ENCODE data around the gene ZNF697. TPM values are rescaled to one million over a fixed set of nuclear protein-coding genes. Genes with fewer than 3 reads are reported as not detected.

The ZNF697 gene
- total and polyA plus RNA-seq, 9 of the 15 experiments (the other 6 are each of a cell fraction or from before 2014, with no cell fraction given): 2.1 to 13.6 (median 8.3) TPM

DNA sequence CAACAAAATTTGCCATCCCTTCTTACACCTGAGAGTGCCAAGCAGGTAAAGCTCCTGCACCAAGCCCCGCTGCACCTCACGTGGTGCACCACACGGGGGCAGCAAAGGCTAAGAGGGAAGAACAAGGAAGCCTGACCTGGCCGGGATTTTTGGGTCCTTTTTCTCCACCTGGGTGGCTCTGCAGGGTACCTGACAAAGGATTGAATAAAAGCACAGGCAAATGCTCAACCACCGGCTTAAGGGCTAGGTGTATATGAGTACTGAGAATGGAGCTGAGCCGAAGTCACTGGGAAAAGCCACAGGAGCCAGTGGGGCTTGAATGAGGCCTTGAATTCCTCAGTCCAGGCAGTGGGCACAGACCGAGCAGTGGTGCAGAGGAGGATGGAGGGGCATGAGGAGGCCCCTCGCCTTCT lies 36.4 kb downstream of the ZNF697 start (continued):
- TF ChIP-seq, protein P1, sequence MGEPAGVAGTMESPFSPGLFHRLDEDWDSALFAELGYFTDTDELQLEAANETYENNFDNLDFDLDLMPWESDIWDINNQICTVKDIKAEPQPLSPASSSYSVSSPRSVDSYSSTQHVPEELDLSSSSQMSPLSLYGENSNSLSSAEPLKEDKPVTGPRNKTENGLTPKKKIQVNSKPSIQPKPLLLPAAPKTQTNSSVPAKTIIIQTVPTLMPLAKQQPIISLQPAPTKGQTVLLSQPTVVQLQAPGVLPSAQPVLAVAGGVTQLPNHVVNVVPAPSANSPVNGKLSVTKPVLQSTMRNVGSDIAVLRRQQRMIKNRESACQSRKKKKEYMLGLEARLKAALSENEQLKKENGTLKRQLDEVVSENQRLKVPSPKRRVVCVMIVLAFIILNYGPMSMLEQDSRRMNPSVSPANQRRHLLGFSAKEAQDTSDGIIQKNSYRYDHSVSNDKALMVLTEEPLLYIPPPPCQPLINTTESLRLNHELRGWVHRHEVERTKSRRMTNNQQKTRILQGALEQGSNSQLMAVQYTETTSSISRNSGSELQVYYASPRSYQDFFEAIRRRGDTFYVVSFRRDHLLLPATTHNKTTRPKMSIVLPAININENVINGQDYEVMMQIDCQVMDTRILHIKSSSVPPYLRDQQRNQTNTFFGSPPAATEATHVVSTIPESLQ (CRISPR knock-in tag; IDR thresholded peaks at IDR 0.05): no peak
- no peak for TF ChIP-seq GATAD2A (IDR thresholded peaks at IDR 0.05)
- TF ChIP-seq RHOXF2B (CRISPR knock-in tag; conservative IDR thresholded peaks at IDR 0.05): 0 out of 2 replicates have a peak, but pooled peaks have one; percentile 47
- no peak for TF ChIP-seq ZNF316 (IDR thresholded peaks at IDR 0.05)
- TF ChIP-seq ZNF146 (CRISPR knock-in tag; IDR thresholded peaks at IDR 0.05; ENCODE audit: unreplicated experiment): no peak
- TF ChIP-seq ZZZ3 (IDR thresholded peaks at IDR 0.05): no peak
- no peak for TF ChIP-seq HES1 (IDR thresholded peaks at IDR 0.05; ENCODE audit: low read depth)
- TF ChIP-seq CLOCK (CRISPR knock-in tag; IDR thresholded peaks at IDR 0.05; ENCODE audit: borderline replicate concordance): no peak
- TF ChIP-seq POLR2AphosphoS5 (IDR thresholded peaks at IDR 0.05; ENCODE audit: control insufficient read depth, insufficient read depth, low read depth, low read length): no peak
- TF ChIP-seq ILK (tag; IDR thresholded peaks at IDR 0.05; ENCODE audit: borderline replicate concordance, low read depth): no peak
- TF ChIP-seq PHTF2 (CRISPR knock-in tag; IDR thresholded peaks at IDR 0.05): no peak
- TF ChIP-seq HNRNPK (IDR thresholded peaks at IDR 0.05; ENCODE audit: low read depth, low read length, poor library complexity, severe bottlenecking): no peak
- no peak for TF ChIP-seq PHB (CRISPR knock-in tag; IDR thresholded peaks at IDR 0.05)
- TF ChIP-seq, protein P2, sequence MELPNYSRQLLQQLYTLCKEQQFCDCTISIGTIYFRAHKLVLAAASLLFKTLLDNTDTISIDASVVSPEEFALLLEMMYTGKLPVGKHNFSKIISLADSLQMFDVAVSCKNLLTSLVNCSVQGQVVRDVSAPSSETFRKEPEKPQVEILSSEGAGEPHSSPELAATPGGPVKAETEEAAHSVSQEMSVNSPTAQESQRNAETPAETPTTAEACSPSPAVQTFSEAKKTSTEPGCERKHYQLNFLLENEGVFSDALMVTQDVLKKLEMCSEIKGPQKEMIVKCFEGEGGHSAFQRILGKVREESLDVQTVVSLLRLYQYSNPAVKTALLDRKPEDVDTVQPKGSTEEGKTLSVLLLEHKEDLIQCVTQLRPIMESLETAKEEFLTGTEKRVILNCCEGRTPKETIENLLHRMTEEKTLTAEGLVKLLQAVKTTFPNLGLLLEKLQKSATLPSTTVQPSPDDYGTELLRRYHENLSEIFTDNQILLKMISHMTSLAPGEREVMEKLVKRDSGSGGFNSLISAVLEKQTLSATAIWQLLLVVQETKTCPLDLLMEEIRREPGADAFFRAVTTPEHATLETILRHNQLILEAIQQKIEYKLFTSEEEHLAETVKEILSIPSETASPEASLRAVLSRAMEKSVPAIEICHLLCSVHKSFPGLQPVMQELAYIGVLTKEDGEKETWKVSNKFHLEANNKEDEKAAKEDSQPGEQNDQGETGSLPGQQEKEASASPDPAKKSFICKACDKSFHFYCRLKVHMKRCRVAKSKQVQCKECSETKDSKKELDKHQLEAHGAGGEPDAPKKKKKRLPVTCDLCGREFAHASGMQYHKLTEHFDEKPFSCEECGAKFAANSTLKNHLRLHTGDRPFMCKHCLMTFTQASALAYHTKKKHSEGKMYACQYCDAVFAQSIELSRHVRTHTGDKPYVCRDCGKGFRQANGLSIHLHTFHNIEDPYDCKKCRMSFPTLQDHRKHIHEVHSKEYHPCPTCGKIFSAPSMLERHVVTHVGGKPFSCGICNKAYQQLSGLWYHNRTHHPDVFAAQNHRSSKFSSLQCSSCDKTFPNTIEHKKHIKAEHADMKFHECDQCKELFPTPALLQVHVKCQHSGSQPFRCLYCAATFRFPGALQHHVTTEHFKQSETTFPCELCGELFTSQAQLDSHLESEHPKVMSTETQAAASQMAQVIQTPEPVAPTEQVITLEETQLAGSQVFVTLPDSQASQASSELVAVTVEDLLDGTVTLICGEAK (IDR thresholded peaks at IDR 0.05): no peak
- TF ChIP-seq, protein P2 (CRISPR knock-in tag; IDR thresholded peaks at IDR 0.05): no peak
